Measurements from ENCODE around the gene CREB5.

Gene CREB5

GRCh38 chr7:28430616-28431015 lies 18.3 kb downstream of the CREB5 start:
- no peak overlapping the region for H3K4me3 ChIP-seq (ENCODE audit: low read length)
- H3K4me1 ChIP-seq (ENCODE audit: insufficient read depth, low read length), result peaks cover 9% of the 10 kb centered on the region
- no peaks in the 10 kb centered on the region for H3K36me3 ChIP-seq (ENCODE audit: insufficient read depth, low read length)
- H3K9me3 ChIP-seq (ENCODE audit: low read length), result no peaks in the 10 kb centered on the region
- H2AFZ ChIP-seq (ENCODE audit: low read depth, low read length), result no peak overlapping the region
- no peaks in the 10 kb centered on the region for H3K27me3 ChIP-seq (ENCODE audit: insufficient read depth, low read length)

- Histone ChIP-seq H2AFZ (ENCODE audit: low read depth, low read length) (no peak overlapping the region), H3K4me3 (ENCODE audit: low read length) (no peak overlapping the region), H3K36me3 (ENCODE audit: insufficient read depth, low read length) (no peaks in the 10 kb centered on the region), H3K27me3 (ENCODE audit: insufficient read depth, low read length) (no peaks in the 10 kb centered on the region), H3K4me1 (ENCODE audit: insufficient read depth, low read length) (peaks cover 9% of the 10 kb centered on the region), H3K9me3 (ENCODE audit: low read length) (no peaks in the 10 kb centered on the region)
Measured at GRCh38 chr7:28432105-28432504, 19.8 kb downstream of the CREB5 start.

- no peaks in the 10 kb centered on the region for H3K36me3 ChIP-seq (ENCODE audit: insufficient read depth, low read length)
- no peak overlapping the region for H3K4me3 ChIP-seq (ENCODE audit: low read length)
- H3K27me3 ChIP-seq (ENCODE audit: insufficient read depth, low read length), result no peaks in the 10 kb centered on the region
- H3K4me1 ChIP-seq (ENCODE audit: insufficient read depth, low read length), result peaks cover 9% of the 10 kb centered on the region
- no peak overlapping the region for H2AFZ ChIP-seq (ENCODE audit: low read depth, low read length)
- no peaks in the 10 kb centered on the region for H3K9me3 ChIP-seq (ENCODE audit: low read length)
Measured at GRCh38 chr7:28433039-28433438, 20.7 kb downstream of the CREB5 start.

- H3K9me3 ChIP-seq (ENCODE audit: low read length), result no peaks in the 10 kb centered on the region
- H2AFZ ChIP-seq (ENCODE audit: low read depth, low read length), result no peak overlapping the region
- H3K36me3 ChIP-seq (ENCODE audit: insufficient read depth, low read length), result no peaks in the 10 kb centered on the region
- H3K4me3 ChIP-seq (ENCODE audit: low read length), result no peak overlapping the region
- H3K4me1 ChIP-seq (ENCODE audit: insufficient read depth, low read length), result peaks cover 9% of the 10 kb centered on the region
- H3K27me3 ChIP-seq (ENCODE audit: insufficient read depth, low read length), result no peaks in the 10 kb centered on the region
Measured at GRCh38 chr7:28433699-28434219, 21.4 kb downstream of the CREB5 start.

- Histone ChIP-seq H3K4me3 (ENCODE audit: low read length) (no peak overlapping the region), H3K9me3 (ENCODE audit: low read length) (no peaks in the 10 kb centered on the region), H3K27me3 (ENCODE audit: insufficient read depth, low read length) (no peaks in the 10 kb centered on the region), H3K36me3 (ENCODE audit: insufficient read depth, low read length) (no peaks in the 10 kb centered on the region), H3K4me1 (ENCODE audit: insufficient read depth, low read length) (peaks cover 6% of the 10 kb centered on the region), H2AFZ (ENCODE audit: low read depth, low read length) (no peak overlapping the region)
Measured at GRCh38 chr7:28434510-28434909, 22.2 kb downstream of the CREB5 start.

GRCh38 chr7:28435152-28435551 lies 22.8 kb downstream of the CREB5 start:
- no peak overlapping the region for H3K4me3 ChIP-seq (ENCODE audit: low read length)
- no peaks in the 10 kb centered on the region for H3K36me3 ChIP-seq (ENCODE audit: insufficient read depth, low read length)
- H3K4me1 ChIP-seq (ENCODE audit: insufficient read depth, low read length), result no peaks in the 10 kb centered on the region
- H2AFZ ChIP-seq (ENCODE audit: low read depth, low read length), result no peak overlapping the region
- no peaks in the 10 kb centered on the region for H3K9me3 ChIP-seq (ENCODE audit: low read length)
- H3K27me3 ChIP-seq (ENCODE audit: insufficient read depth, low read length), result no peaks in the 10 kb centered on the region

GRCh38 chr7:28435732-28436378 lies 23.5 kb downstream of the CREB5 start:
- Histone ChIP-seq H3K36me3 (ENCODE audit: insufficient read depth, low read length) (no peaks in the 10 kb centered on the region), H3K27me3 (ENCODE audit: insufficient read depth, low read length) (no peaks in the 10 kb centered on the region), H2AFZ (ENCODE audit: low read depth, low read length) (no peak overlapping the region), H3K9me3 (ENCODE audit: low read length) (no peaks in the 10 kb centered on the region), H3K4me1 (ENCODE audit: insufficient read depth, low read length) (no peaks in the 10 kb centered on the region), H3K4me3 (ENCODE audit: low read length) (no peak overlapping the region)

- Histone ChIP-seq H2AFZ (ENCODE audit: low read depth, low read length) (no peak overlapping the region), H3K9me3 (ENCODE audit: low read length) (no peaks in the 10 kb centered on the region), H3K4me3 (ENCODE audit: low read length) (no peak overlapping the region), H3K36me3 (ENCODE audit: insufficient read depth, low read length) (no peaks in the 10 kb centered on the region), H3K27me3 (ENCODE audit: insufficient read depth, low read length) (no peaks in the 10 kb centered on the region), H3K4me1 (ENCODE audit: insufficient read depth, low read length) (no peaks in the 10 kb centered on the region)
Measured at GRCh38 chr7:28440055-28440601, 27.8 kb downstream of the CREB5 start.

- Histone ChIP-seq H2AFZ (ENCODE audit: low read depth, low read length) (no peak overlapping the region), H3K36me3 (ENCODE audit: insufficient read depth, low read length) (no peaks in the 10 kb centered on the region), H3K9me3 (ENCODE audit: low read length) (no peaks in the 10 kb centered on the region), H3K4me3 (ENCODE audit: low read length) (no peak overlapping the region), H3K27me3 (ENCODE audit: insufficient read depth, low read length) (no peaks in the 10 kb centered on the region), H3K4me1 (ENCODE audit: insufficient read depth, low read length) (no peaks in the 10 kb centered on the region)
Measured at GRCh38 chr7:28442540-28443420, 30.5 kb downstream of the CREB5 start.

- no peak overlapping the region for H2AFZ ChIP-seq (ENCODE audit: low read depth, low read length)
- H3K27me3 ChIP-seq (ENCODE audit: insufficient read depth, low read length), result no peaks in the 10 kb centered on the region
- no peaks in the 10 kb centered on the region for H3K4me1 ChIP-seq (ENCODE audit: insufficient read depth, low read length)
Measured at GRCh38 chr7:28446131-28446530, 33.8 kb downstream of the CREB5 start.

GRCh38 chr7:28447071-28447470 lies 34.8 kb downstream of the CREB5 start:
- no peak overlapping the region for H3K4me3 ChIP-seq (ENCODE audit: low read length)
- H3K9me3 ChIP-seq (ENCODE audit: low read length), result no peaks in the 10 kb centered on the region
- H2AFZ ChIP-seq (ENCODE audit: low read depth, low read length), result no peak overlapping the region
- H3K4me1 ChIP-seq (ENCODE audit: insufficient read depth, low read length), result no peaks in the 10 kb centered on the region
- H3K27me3 ChIP-seq (ENCODE audit: insufficient read depth, low read length), result no peaks in the 10 kb centered on the region
- no peaks in the 10 kb centered on the region for H3K36me3 ChIP-seq (ENCODE audit: insufficient read depth, low read length)

More at GRCh38 chr7:28446131-28446530, 33.8 kb downstream of the CREB5 start:
- Histone ChIP-seq H3K36me3 (ENCODE audit: insufficient read depth, low read length) (no peaks in the 10 kb centered on the region), H3K4me3 (ENCODE audit: low read length) (no peak overlapping the region), H3K9me3 (ENCODE audit: low read length) (no peaks in the 10 kb centered on the region)

GRCh38 chr7:28448708-28449107 lies 36.4 kb downstream of the CREB5 start:
- H2AFZ ChIP-seq (ENCODE audit: low read depth, low read length), result no peak overlapping the region

GRCh38 chr7:28452681-28453080 lies 40.4 kb downstream of the CREB5 start:
- H3K36me3 ChIP-seq (ENCODE audit: insufficient read depth, low read length), result no peaks in the 10 kb centered on the region
- no peak overlapping the region for H2AFZ ChIP-seq (ENCODE audit: low read depth, low read length)
- no peak overlapping the region for H3K4me3 ChIP-seq (ENCODE audit: low read length)
- H3K4me1 ChIP-seq (ENCODE audit: insufficient read depth, low read length), result no peaks in the 10 kb centered on the region
- H3K27me3 ChIP-seq (ENCODE audit: insufficient read depth, low read length), result no peaks in the 10 kb centered on the region
- H3K9me3 ChIP-seq (ENCODE audit: low read length), result no peaks in the 10 kb centered on the region

More at GRCh38 chr7:28448708-28449107, 36.4 kb downstream of the CREB5 start:
- Histone ChIP-seq H3K27me3 (ENCODE audit: insufficient read depth, low read length) (no peaks in the 10 kb centered on the region), H3K4me3 (ENCODE audit: low read length) (no peak overlapping the region), H3K36me3 (ENCODE audit: insufficient read depth, low read length) (no peaks in the 10 kb centered on the region), H3K9me3 (ENCODE audit: low read length) (no peaks in the 10 kb centered on the region), H3K4me1 (ENCODE audit: insufficient read depth, low read length) (no peaks in the 10 kb centered on the region)
